T-helper 17 cell (primary cell): Measurements from ENCODE around the gene MSI2. TPM values are rescaled to one million over a fixed set of nuclear protein-coding genes. Genes with fewer than 3 reads are reported as not detected.

ENCODE experiments used
- ATAC-seq: fragments of 150-1000 bp; cut with Tn5 transposase; 2 replicates; pipeline ENCODE4 v1.10.0; 2021; ENCODE audit warnings: mild to moderate bottlenecking, moderate library complexity
- DNase-seq, 3 donors: peaks; one replicate each; pipeline versions ENCODE4 v3.0.0 to v3.0.0-alpha.2; 2020 to 2021
- H3K9me3 ChIP-seq: one replicate; pipeline ENCODE4 v1.7.0; 2013; ENCODE audit warnings: low read length, mild to moderate bottlenecking; ENCODE audit not compliant: control insufficient read depth, poor library complexity, severe bottlenecking
- H3K27ac Mint-ChIP-seq: one replicate; pipeline ENCODE4 v1.8.0; 2022; ENCODE audit warnings: mild to moderate bottlenecking, moderate library complexity, mixed read lengths
- H3K27me3 Mint-ChIP-seq: one replicate; pipeline ENCODE4 v1.8.0; 2022; ENCODE audit warnings: mixed read lengths
- H3K36me3 Mint-ChIP-seq: one replicate; pipeline ENCODE4 v1.8.0; 2022; ENCODE audit warnings: low read depth, mixed read lengths
- H3K4me1 Mint-ChIP-seq: one replicate; pipeline ENCODE4 v1.8.0; 2022; ENCODE audit warnings: mild to moderate bottlenecking, mixed read lengths
- H3K4me3 Mint-ChIP-seq: one replicate; pipeline ENCODE4 v1.8.0; 2022; ENCODE audit warnings: mild to moderate bottlenecking, moderate library complexity, mixed read lengths
- total RNA-seq, 4 donors: library from RNA in 2 of 4; stranded (reverse) in 2 of 4; gene quantifications; one replicate each; pipeline ENCODE4 v1.2.3 and lab custom pipeline; 2022 to 2026

MSI2 gene
- total RNA-seq, 2 donors from 2014 or later, result 148 to 151 TPM

GRCh38 chr17:57372156-57372555 lies 115.8 kb downstream of the MSI2 start:
- H3K9me3 ChIP-seq, result no peaks in the 10 kb centered on the region
- ATAC-seq (no peak), DNase-seq (no peak)
- Mint-ChIP-seq H3K27ac (no peak overlapping the region), H3K4me3 (no peak overlapping the region), H3K27me3 (no peaks in the 10 kb centered on the region), H3K36me3 (peaks cover 2% of the 10 kb centered on the region), H3K4me1 (peaks cover 15% of the 10 kb centered on the region)

- ATAC-seq (no peak), DNase-seq (no peak)
- Mint-ChIP-seq H3K4me1 (peaks cover 15% of the 10 kb centered on the region), H3K27ac (no peak overlapping the region), H3K36me3 (peaks cover 2% of the 10 kb centered on the region), H3K27me3 (no peaks in the 10 kb centered on the region), H3K4me3 (no peak overlapping the region)
- no peaks in the 10 kb centered on the region for H3K9me3 ChIP-seq
Observed at GRCh38 chr17:57373048-57373447, 116.7 kb downstream of the MSI2 start.

GRCh38 chr17:57373756-57374155 lies 117.4 kb downstream of the MSI2 start:
- no peak overlapping the region for H3K27ac Mint-ChIP-seq
- no peaks in the 10 kb centered on the region for H3K27me3 Mint-ChIP-seq
- DNase-seq (no peak), ATAC-seq (no peak)
- peaks cover 12% of the 10 kb centered on the region for H3K4me1 Mint-ChIP-seq
- peaks cover 2% of the 10 kb centered on the region for H3K36me3 Mint-ChIP-seq
- H3K4me3 Mint-ChIP-seq, result no peak overlapping the region
- H3K9me3 ChIP-seq, result no peaks in the 10 kb centered on the region

GRCh38 chr17:57375040-57375769 lies 118.9 kb downstream of the MSI2 start:
- Mint-ChIP-seq H3K27ac (peak overlapping the region; percentile 24), H3K27me3 (no peaks in the 10 kb centered on the region), H3K4me3 (no peak overlapping the region), H3K36me3 (peaks cover 5% of the 10 kb centered on the region), H3K4me1 (peaks cover 17% of the 10 kb centered on the region)
- DNase-seq (no peak), ATAC-seq (no peak)
- no peaks in the 10 kb centered on the region for H3K9me3 ChIP-seq

GRCh38 chr17:57375770-57376225 lies 119.5 kb downstream of the MSI2 start:
- Mint-ChIP-seq H3K4me1 (peaks cover 17% of the 10 kb centered on the region), H3K27ac (no peak overlapping the region), H3K27me3 (no peaks in the 10 kb centered on the region), H3K36me3 (peaks cover 5% of the 10 kb centered on the region), H3K4me3 (no peak overlapping the region)
- no peak for ATAC-seq
- no peaks in the 10 kb centered on the region for H3K9me3 ChIP-seq
- no peak for DNase-seq

GRCh38 chr17:57377094-57377493 lies 120.8 kb downstream of the MSI2 start:
- Mint-ChIP-seq H3K4me3 (no peak overlapping the region), H3K27me3 (no peaks in the 10 kb centered on the region), H3K4me1 (peaks cover 17% of the 10 kb centered on the region), H3K36me3 (peaks cover 5% of the 10 kb centered on the region), H3K27ac (no peak overlapping the region)
- no peaks in the 10 kb centered on the region for H3K9me3 ChIP-seq
- ATAC-seq, result no peak
- DNase-seq, result no peak

- Mint-ChIP-seq H3K36me3 (peaks cover 6% of the 10 kb centered on the region), H3K27ac (no peak overlapping the region), H3K4me1 (peaks cover 17% of the 10 kb centered on the region), H3K4me3 (no peak overlapping the region), H3K27me3 (no peaks in the 10 kb centered on the region)
- ATAC-seq (no peak), DNase-seq (no peak)
- H3K9me3 ChIP-seq, result no peaks in the 10 kb centered on the region
Observed at GRCh38 chr17:57379237-57379894, 123.0 kb downstream of the MSI2 start.

- ATAC-seq (no peak), DNase-seq (no peak)
- Mint-ChIP-seq H3K4me1 (peaks cover 15% of the 10 kb centered on the region), H3K27me3 (no peaks in the 10 kb centered on the region), H3K27ac (no peak overlapping the region), H3K4me3 (no peak overlapping the region), H3K36me3 (peaks cover 5% of the 10 kb centered on the region)
- no peaks in the 10 kb centered on the region for H3K9me3 ChIP-seq
Observed at GRCh38 chr17:57379895-57380434, 123.6 kb downstream of the MSI2 start.

- ATAC-seq, result no peak
- peaks cover 4% of the 10 kb centered on the region for H3K36me3 Mint-ChIP-seq
Observed at GRCh38 chr17:57381498-57381897, 125.2 kb downstream of the MSI2 start.

GRCh38 chr17:57384219-57384618 lies 127.9 kb downstream of the MSI2 start:
- no peak for ATAC-seq
- no peak for DNase-seq
- Mint-ChIP-seq H3K36me3 (peaks cover 5% of the 10 kb centered on the region), H3K4me1 (peaks cover 7% of the 10 kb centered on the region), H3K27me3 (no peaks in the 10 kb centered on the region), H3K27ac (no peak overlapping the region), H3K4me3 (no peak overlapping the region)
- no peaks in the 10 kb centered on the region for H3K9me3 ChIP-seq

More at GRCh38 chr17:57381498-57381897, 125.2 kb downstream of the MSI2 start:
- H3K9me3 ChIP-seq, result no peaks in the 10 kb centered on the region
- no peak for DNase-seq
- no peaks in the 10 kb centered on the region for H3K27me3 Mint-ChIP-seq
- H3K4me3 Mint-ChIP-seq, result no peak overlapping the region
- peaks cover 11% of the 10 kb centered on the region for H3K4me1 Mint-ChIP-seq
- no peak overlapping the region for H3K27ac Mint-ChIP-seq

- H3K9me3 ChIP-seq, result no peaks in the 10 kb centered on the region
- no peak overlapping the region for H3K27ac Mint-ChIP-seq
- H3K36me3 Mint-ChIP-seq, result peaks cover 4% of the 10 kb centered on the region
- no peak for DNase-seq
- H3K27me3 Mint-ChIP-seq, result no peaks in the 10 kb centered on the region
- H3K4me3 Mint-ChIP-seq, result no peak overlapping the region
- peaks cover 3% of the 10 kb centered on the region for H3K4me1 Mint-ChIP-seq
- ATAC-seq, result no peak
Observed at GRCh38 chr17:57385975-57386374, 129.7 kb downstream of the MSI2 start.

- DNase-seq, result no peak
- no peak overlapping the region for H3K27ac Mint-ChIP-seq
- no peak overlapping the region for H3K4me3 Mint-ChIP-seq
- peaks cover 3% of the 10 kb centered on the region for H3K4me1 Mint-ChIP-seq
- H3K9me3 ChIP-seq, result no peaks in the 10 kb centered on the region
- H3K27me3 Mint-ChIP-seq, result no peaks in the 10 kb centered on the region
- peaks cover 2% of the 10 kb centered on the region for H3K36me3 Mint-ChIP-seq
- no peak for ATAC-seq
Observed at GRCh38 chr17:57387575-57387974, 131.3 kb downstream of the MSI2 start.

GRCh38 chr17:57388131-57388725 lies 131.9 kb downstream of the MSI2 start:
- Mint-ChIP-seq H3K36me3 (peaks cover 2% of the 10 kb centered on the region), H3K27me3 (no peaks in the 10 kb centered on the region), H3K4me3 (no peak overlapping the region), H3K27ac (no peak overlapping the region), H3K4me1 (peaks cover 3% of the 10 kb centered on the region)
- H3K9me3 ChIP-seq, result no peaks in the 10 kb centered on the region
- DNase-seq, result no peak
- no peak for ATAC-seq
